OCI-LY3 (cell line): ENCODE measurements around the gene NLRP11.
"Not testable (repeated sequence)": the region's sequence is repeated elsewhere in the genome, so short reads cannot be mapped to it uniquely, and the experiment has no call there.

ENCODE experiments used
- CTCF ChIP-seq: fragments of 200-600, 300-600 bp; sonication (generic); IDR thresholded peaks from 2 replicates; pipeline ENCODE4 v1.5.1; 2014; ENCODE audit warnings: antibody characterized with exemption, low read length, low read depth
- EZH2phosphoT487 ChIP-seq: fragments of 200-600 bp; shearing (Covaris generic); IDR thresholded peaks from 2 replicates; pipeline ENCODE4 v1.6.1; 2018; ENCODE audit warnings: antibody characterized with exemption, mixed run types, low read depth

GRCh38 chr19:55758797-55759196, 73.0 kb downstream of the NLRP11 start, which contains the start of gene RFPL4A:
- not testable (repeated sequence) for TF ChIP-seq CTCF, EZH2phosphoT487
